ENCODE data around the gene KCNK10.
"Not testable (repeated sequence)": the region's sequence is repeated elsewhere in the genome, so short reads cannot be mapped to it uniquely, and the experiment has no call there.

Gene KCNK10

DNA sequence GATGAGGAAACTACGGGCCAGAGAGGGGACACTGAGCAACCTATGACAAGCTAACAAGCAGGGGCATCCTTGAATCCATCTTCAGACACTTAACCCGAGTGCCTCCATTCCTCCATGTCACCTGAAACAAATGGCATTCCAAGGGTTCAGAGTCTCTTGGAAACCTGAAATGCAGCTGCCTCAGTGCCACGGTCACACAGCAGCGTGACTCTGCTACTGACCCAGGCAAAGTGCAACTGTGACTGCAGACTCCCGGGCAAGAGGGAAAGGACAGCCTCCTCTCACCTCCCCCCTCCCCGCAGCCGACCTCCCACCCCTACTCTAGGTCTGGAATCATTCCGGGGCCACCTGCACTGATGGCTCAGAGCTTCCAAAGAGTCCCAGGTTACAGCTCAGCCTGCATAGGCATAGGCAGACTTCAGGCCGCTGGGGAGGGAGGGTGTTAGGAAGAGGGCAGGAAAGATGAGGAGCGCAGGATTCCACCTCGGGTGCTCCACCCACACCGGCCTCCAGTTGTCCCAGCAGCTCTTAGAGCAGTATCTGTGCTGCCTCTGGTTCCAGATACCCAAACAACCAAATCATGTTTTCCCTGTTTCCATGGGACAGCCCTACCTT lies 53.2 kb downstream of the KCNK10 start:
- DNase-seq, result no peak

DNA sequence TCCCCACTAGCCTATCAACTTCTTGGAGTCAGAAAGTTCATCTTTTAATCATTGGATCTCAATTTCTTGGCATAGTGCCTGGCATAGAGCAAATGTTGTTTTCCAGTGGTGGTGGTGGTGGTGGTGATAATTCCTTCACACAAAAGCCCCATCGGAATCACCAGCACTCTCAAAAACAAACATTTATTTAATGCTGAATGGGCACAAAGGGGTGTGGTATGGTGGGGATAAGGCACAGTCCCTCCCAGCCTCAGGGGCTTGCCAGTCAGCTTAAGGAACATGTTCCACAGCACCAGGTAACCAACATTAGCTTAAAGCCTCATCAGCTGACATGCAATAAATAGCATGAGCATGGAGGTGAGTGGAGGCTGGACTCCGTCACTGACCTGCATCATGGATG lies 56.6 kb downstream of the KCNK10 start:
- no peak for DNase-seq

DNA sequence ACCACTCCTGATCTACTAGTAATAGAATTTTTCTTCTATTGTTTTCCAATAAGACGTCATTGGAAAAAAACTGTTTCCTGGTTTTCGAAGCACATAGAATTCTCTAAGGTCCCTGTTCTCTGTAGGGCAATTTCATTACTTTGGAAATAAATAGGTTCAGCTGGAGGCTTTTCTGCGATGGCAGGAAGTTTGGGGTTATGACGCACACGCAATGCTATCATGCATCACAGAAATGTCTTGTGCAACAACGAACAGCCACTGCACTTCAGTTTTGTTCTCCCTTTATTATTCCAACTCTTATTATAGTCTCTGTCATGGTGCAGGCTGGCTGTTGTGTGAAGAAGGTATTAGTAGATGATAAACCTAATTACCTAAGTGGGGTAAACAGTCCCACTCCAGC lies 59.0 kb downstream of the KCNK10 start:
- no peak for DNase-seq

DNA sequence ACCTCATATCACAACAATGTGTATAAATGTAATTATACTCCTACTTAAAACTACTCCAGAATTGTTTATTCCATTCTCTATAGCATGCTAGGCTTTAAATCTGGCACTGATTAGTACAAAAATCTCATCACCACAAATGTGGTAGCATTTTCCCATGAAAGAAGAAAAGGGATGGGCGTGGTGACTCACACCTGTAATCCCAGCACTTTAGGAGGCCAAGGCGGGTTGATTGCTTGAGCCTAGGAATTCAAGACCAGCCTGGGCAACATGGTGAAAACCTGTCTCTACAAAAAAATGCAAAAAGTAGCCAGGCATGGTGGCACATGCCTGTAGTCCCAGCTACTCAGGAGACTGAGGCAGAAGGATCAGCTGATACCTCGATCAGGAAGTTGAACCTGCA lies 61.8 kb downstream of the KCNK10 start:
- DNase-seq, result not testable (repeated sequence)

DNA sequence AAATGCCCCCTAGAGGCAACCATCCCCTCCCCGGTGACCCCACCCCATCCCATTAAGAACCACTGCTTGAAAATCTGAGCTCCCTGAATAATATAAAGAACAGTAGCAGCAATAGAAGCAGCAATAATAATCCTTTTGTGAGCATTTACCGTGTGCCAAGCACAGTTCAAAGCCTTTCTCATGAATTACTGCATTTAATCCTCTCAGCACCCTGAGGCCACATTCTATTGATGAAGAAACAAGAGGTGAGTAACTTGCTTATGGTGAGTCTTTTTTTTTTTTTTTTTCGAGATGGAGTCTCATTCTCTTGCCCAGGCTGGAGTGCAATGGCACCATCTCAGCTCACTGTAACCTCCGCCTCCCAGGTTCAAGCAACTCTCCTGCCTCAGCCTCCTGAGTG lies 65.0 kb downstream of the KCNK10 start:
- DNase-seq, result no peak

DNA sequence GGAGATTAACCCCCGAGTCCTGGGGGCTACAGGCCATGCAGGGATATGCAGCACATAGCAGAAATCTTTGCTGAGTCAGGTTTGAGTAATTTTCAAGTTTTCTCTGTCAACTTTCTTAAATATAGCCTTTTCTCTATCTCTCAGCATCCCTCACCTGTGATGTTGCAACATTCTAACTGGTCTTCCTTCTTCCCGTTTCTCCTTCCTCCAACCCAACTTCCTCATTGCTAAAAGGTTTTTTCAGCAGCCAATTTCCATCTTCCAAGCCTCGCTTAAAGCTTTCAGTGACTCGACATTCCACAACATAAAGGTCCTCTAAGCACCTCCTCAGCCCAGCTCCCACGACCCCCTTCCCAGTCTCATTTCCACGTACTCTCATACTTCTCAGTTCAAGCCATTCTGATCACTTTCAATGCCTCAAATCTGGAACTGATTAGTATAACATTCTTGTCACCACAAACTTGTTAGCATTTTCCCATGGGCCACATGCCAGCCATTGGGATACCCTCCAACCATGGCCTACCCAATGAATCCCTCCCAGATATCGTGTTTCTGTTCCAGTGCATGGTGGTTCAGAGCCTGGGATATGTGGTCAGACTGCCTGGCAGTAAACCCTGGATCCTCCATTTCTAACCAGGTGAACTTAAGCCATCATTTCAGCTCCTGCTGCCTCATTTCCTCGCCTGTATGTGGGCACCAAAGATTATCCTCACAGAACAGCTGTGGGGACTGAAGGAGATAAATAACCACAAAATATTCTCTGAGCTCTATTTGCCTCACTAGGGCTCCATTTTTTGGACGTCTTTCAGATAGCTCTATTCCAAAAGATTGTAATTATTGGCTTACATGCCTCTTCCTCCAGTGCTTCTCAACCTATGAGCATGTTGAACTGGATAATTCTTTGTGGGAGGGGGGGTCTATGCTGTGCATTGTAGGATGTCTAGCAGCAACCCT lies 65.8 kb downstream of the KCNK10 start:
- DNase-seq, result no peak

DNA sequence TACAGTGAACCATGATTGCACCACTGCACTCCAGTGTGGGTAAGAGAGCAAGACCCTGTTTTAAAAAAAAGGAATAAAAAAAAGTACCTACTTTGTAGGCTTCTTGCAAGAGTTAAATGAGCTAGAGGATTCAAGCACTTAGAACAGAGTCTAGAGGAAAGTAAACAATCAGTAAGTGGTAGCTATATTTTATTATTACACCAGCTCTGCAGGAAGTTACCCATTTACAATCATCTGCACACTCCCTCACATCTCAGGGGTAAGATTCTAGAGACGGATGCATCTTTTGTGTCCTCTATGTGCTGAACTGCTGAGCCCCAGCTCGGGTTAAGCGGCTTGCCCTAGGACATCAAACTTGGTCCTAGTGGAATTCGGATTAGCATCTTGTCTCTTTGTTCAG lies 67.3 kb downstream of the KCNK10 start:
- DNase-seq, result no peak

DNA sequence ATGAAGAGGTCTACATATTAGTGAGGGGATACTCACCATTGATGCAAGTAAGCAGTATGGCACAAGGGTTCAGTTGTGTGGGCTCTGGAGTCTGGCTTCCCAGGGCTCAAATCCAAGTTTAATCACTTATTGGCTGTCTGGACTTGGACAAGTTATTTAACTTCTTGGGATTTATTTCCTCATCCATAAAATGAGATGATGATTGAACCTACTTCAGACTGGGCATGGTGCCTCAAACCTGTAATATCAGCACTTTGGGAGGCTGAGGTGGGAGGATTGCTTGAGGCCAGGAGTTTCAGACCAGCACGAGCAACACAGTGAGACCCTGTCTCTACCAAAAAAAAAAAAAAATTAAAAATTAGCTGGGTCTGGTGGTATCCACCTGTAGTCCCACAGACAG lies 67.9 kb downstream of the KCNK10 start:
- DNase-seq, result no peak

DNA sequence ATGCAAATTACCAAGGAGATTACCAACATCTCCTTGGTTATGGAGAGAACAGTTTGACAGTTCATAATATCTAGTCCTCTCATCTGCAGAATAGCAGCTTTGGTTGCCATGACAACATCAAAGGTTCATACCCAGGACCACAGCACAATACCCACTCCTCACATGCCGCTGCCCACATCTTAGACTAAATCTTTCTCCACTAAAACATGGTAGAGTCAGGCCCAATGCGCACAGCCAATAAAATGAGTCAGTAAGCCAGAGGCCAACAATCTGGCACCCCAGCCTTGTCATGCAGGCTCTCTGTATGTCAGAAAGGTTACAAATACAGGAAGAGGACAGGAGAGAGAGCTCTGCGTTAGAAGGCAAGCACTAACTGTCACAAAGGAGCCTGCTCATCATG lies 70.6 kb downstream of the KCNK10 start:
- no peak for DNase-seq

DNA sequence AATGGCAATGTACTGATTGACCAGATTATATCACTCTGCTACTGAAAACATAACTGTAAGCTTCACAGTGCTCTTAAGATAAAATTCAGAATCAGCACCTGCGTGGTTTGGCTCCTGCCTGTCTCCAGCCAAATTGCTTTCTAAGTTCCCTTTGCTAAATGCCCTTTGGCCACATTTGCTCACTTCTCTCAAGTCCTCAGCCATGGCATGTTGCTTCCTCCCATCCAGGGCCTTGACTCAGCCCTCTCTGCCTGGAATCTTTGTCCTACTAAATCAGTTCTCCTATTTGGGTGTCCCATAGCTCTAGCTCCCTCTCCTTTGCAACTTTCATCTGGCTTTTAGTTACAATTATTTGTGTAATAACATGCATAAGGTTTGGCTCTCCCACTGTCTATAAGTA lies 71.4 kb downstream of the KCNK10 start:
- DNase-seq, result no peak

DNA sequence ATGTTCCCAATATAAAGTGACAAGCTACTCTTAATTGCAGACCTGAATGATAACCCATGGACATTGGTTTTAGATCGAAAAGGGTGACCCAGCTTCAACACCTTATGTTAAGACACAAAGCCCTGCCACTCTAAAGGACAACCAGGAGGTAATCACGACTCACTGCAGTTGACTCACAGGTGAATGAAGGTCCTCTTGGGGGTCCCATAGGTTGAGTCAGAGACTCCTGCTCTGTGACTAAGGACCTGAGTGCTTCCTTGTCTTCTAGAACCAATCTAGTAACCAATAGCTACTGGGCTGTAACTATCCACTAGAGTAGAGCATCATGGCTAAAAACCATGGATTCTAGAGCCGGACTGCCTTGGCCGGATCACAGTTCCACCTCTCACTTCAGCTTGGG lies 73.8 kb downstream of the KCNK10 start:
- DNase-seq, result no peak

DNA sequence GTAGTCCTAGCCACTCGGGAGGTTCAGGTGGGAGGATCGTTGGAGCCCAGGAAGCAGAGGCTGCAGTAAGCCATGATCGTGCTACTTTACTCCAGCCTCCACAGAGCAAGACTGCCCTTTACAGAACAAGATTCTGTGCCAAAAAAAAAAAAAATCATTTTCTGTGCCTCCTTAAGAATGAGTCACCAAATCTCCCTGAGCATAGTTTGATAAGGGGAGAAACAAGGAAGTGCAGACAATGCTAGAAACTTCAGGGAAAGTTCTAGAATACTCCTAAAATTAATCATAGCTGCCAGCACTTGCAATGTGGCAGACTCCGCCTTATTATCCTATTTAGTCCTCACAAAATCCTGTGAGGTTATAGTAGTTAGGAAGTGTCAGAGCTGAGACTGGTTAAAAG lies 74.5 kb downstream of the KCNK10 start:
- no peak for DNase-seq

DNA sequence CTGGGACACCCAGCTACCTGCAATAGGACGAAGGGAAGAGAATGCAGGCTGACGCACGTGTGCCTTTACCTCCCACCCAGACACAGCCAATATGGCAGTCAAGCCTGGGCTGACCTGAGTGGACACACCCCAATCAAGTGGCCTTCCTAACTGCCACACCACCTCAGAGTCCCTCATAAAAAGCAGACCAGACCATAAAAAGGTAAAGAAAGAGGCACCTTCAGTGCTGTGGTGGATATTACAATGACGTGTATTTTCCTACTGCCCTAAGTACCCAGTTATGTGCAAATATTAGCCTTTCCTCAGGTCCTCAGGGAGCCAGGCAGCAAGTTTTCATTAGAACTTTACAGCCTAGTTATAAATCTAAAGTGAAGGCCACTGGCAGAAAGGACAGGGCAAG lies 75.8 kb downstream of the KCNK10 start:
- DNase-seq, result no peak

DNA sequence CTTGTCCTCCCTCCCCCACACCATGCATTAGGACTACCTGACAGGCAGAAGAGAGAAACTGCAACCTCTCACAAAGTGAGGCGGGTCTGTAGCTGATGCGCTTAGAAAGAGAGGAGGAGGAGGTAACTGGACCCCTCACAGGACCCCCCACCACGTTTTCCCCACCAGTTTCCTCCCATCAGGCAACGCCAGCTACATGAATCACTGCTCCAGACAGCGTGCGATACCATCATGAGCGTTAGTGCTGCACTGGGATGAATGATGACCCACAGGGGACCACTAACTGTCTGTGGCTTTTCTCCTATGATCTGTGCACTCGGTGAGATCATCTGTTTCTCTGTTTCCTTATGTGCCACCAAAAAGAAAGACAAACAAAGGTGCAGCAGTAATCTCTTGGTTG lies 77.7 kb downstream of the KCNK10 start:
- no peak for DNase-seq

DNA sequence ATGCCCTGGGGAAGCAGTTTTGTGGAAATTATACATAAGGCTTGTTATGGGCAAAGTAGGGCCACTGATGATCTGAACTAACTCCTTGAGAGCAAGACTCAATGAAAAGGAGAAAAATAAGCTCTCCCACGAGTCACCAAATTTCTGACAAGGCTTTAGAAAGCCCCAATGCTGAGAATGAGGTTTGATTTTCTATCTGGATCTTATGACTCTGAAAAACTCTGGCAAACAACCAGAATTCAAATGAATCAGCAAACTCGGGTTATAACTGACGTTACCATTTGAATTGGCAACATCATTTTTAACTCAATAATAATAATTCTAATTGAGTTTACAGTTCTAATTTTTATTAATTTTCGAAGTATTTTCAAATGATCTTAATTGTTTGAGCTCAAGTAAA lies 79.1 kb downstream of the KCNK10 start:
- no peak for DNase-seq

DNA sequence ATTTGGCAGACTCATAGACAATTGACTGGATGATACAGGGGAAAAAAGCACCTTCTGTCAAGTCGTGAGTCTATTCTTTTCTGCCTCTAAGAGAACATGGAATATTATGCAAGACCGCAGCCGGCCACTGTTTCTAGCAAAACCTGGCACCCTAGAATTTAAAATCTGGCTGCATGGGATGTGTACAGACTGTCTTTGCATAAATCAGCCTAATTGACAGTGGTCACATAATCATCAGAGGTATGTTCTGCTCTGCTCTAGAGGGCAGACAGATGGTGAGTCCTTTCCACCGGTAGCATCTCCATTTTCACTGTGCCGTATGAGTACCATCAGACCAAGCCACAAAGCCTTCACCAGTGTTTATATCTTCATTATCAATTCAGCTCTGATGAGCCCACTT lies 80.6 kb downstream of the KCNK10 start:
- peak; percentile 98 for DNase-seq

DNA sequence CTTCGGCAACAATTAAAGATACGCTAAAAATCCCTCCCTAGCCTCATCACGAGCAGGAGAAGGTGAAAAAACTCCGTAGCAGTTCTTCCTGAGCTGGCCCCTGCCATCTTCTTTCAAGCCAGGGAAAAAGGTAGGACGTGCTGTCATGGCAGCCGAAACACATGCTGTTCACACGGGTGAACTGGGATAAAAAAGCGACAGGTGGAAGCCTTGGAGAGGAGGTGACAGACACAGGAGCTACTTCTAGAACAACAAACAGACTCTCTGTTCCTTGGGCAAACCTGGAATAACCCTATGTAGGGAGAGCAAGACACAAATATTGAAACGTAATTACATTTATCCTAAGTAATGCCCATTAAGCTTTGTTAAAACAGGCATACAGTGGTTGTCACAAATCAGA lies 81.3 kb downstream of the KCNK10 start:
- DNase-seq, result no peak

DNA sequence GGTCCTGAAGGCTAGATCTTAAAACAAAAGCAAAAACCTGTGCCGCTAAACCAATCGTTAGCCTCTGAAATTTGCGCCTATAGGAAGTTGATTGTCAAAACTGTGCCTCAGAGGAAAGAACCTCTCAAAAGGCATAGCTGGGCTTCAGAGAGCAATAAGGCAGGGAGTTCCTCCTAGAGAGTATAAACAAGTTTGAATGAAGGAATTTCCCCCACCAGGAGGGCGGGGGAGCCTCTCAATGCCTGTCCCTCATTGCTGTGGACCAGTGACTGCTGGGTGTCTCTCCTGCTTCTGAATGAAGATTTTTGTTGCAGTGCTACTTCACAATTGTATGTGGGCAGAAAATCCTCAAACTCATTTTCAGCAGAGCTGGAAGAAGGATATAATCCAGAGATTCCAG lies 88.6 kb downstream of the KCNK10 start:
- DNase-seq, result no peak

DNA sequence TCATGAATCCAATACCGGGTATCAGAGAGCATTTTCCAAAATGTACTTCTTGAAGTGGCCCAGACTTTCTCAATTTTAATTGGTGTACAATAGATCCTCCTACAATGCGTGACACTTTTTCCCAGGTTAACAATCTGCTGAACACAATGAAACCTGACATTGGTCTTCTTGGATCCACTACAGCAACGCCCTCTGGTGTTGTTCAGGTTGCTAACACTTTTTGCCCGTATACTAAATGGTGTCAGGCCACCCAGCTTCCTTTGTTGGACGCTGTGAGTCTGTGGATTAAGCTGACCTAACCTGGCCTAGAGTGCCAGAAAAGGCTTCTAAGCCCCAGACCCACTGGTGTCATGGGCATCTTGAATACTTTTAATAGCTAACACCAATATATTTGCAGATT lies 89.2 kb downstream of the KCNK10 start:
- DNase-seq, result no peak

DNA sequence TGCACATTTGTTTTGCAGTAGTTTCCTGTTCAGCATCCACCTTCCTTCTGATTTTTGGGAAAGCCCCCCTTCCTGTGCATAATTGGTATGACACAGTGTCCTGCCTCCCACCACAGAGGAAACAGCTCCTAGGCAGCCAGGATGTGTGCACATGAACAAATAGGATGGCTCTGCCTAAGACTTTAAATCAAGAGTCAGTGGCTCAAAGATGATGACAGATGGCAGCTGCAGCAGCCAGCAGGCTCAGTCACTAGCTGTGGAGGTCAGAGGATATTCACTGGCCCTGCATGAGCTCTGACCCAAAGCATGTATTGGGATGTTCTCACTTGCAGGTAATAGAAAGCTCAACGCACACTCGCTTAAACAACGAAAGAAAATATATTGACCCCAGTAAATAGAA lies 90.3 kb downstream of the KCNK10 start:
- peak; percentile 49 for DNase-seq

DNA sequence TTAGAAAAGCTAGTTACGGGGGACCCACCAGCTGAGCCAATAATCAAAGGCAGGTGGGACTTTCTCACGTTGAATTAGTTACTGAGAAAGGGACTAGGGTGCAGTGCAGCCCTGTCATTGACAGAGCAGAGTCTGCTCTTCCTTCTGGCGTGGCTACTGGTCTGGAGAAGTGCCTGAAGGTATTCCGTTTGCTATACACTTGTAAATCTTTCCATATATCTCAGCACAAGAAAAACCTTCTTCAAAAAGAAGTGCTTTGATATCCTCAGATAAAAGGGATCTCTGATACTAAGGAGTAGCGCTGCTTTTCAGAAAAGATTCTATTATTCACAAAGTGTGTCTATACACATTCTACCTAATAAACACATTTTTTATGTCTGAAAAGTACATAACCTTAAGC lies 91.5 kb downstream of the KCNK10 start:
- no peak for DNase-seq

DNA sequence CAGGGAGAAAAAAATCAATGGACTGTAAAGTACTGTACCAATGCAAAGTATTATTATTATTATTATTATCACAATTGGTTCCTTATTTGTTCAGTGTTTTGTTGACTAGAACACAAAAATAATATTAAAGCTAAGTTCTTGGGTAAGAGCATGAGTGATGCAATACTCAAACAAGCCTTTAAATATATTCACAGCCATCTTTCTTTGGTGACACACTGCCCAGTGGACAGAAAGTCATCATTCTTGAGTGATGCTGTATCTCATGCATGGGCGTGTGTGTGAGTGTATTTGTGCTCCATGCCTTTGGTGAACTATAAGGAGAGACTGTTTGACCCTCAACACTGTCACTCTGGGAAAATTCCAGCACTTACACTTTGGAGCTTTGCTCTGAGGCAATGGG lies 93.6 kb downstream of the KCNK10 start:
- DNase-seq, result no peak

DNA sequence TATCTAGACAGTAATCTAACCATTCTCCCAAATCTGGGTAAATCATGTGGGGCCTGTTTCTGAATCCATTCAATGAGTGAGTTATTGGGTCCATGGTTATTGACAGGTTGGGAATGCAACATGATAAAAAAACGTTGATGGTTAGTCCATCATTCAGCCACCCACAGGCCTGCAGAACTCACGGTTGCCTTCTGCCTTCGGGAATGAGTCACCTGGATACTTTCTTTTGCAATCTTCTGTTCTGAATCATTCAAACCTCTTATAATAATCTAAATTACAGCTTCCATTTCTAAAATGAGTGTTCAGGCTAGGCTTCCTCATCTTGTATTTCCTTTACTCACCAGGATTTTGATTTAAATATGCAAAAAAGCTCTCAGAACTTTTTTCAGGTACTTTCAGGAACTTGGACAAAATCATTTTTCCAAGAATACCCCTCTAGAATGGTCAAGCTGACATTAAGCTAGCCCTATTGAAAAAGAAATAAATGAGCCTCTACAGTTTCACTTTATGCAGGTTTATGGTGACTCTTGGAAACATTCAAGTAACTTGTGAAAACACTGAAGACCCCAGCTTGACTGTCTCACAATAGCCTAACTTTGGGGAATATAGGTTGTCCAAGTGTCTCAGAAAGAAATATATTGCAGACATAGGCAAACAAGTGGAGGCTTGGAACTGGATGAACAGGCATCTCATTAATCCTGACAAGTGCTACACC lies 94.4 kb downstream of the KCNK10 start:
- no peak for DNase-seq

DNA sequence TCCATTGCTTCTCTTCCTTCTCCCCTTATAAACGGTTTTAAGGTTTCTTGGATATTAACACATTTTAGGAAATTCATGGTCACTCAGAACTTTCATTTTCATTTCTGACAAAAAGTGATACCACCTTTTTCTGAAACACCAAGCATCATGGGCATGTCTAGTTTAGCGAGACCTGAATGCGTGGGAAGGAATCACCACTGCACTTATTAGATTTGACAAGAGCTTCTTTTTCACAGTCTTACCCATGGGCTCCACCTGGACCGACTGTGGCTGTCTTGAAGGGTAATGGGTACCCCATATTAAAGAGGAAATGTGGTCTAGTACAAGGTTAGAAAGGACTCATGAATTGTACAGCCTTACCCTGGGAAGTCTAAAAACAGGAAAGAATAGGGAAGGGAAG lies 95.4 kb downstream of the KCNK10 start:
- no peak for DNase-seq

All from NCI-H524 treated with DMSO at 0.1 percent for 48 hours (cell line).